Renal cortex interstitium (tissue), 11 donors: Measurements from ENCODE around the gene NOP9. TPM values are rescaled to one million over a fixed set of nuclear protein-coding genes. Genes with fewer than 3 reads are reported as not detected.

Experiments
- DNase-seq, 11 donors: peaks; one replicate each; pipeline ENCODE4 v3.0.0-alpha.2; 2013; ENCODE audit warnings: low read depth in 9 of 11, low spot score in 4 of 11; ENCODE audit errors: extremely low read depth in 1 of 11
- polyA plus RNA-seq, 3 donors: library from polyadenylated mRNA; unstranded; fragments of 120-200 nt; gene quantifications; one replicate each; pipeline ENCODE4 v1.2.1, GENCODE V29; 2013; ENCODE audit not compliant: insufficient read length in 3 of 3

The NOP9 gene
- polyA plus RNA-seq, 3 donors = 25.8 to 28.5 (median 26.7) TPM

DNA sequence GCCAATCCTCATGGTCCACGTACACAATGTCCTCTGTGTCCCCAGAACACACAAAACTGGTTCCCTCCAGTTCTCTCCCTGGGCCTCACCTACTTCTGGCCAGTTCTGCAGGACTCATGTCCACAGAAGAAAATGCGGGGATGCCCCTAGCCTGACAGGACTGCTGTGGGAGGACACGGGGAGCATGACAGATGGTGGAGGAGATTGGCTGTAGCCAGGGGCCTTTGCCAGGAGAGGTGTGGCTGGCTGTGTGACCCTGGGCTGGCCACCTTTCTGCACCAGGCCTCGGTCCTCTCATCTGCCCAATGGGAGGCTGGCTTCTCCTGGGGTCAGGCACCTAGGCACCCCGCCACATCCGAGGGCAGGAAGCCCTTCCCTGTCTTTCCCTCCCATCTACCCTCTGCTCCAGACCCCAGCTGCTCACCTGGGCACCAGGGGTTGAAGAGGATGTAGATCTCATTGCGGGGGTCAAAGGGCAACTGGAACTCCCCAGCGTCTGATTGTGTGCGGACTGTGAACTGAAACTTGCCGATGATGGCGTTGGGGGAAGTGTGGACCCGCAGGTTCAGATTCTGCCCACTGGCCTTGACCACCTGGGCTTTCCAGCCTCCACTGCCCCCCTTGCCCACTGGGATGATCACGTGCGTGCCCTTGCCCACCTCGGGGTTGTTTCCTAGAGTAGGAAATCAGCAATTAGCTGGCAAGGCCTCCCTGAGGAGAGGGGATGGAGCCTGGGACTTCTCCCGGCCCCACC, 39.4 kb upstream of the NOP9 start:
- DNase-seq = no peak

DNA sequence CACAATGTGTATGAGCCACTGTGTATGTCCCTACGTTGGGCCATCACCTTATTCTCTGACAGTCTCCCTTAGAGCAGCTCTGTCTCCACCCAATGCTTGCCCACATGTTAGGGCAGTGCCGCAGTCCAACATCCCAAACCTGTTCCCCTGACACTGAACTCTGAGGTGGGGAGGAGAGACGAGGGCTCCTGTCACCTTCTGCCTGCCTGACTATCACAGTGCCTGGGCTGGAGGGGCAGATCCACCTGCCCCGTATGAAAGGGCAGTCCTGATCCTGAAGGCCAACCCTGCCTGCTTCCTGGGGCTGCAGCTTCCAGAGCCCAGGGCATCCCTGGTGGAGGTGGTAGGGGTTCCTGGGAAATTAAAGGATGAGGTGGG, 38.9 kb upstream of the NOP9 start:
- DNase-seq = no peak

DNA sequence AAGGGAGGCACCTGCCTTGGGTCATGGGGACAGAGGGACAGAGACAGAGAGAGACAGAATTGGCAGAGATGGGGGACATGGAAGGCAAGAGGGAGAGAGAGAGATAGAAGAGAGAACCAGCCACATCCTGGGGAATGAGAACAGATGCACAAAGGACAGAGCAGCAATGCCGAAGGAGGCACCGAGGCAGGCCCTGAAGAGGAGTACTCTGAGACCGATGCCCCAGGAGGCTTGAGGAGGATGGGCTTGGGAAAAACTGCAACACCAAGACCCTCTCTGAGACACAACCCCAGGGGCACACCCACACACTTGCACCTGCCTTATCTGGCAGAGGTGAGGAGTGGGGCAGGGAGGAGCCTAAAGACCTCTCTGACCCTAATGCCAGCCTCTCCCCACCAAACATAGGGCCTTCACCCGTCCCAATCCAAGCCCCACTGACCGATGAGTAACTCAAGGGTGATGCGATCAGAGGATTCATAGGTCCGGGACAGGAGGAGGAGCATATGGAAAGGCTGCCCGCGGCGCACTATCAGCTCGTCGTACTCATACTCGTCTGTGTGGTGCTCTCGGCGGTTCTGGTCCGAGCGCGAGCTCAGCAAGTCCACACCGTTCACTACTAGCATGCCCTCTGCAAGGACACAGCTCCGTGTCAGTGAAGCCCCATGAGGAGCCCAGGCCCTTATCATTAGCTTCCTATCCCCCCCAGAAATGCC, 38.2 kb upstream of the NOP9 start:
- DNase-seq = no peak

DNA sequence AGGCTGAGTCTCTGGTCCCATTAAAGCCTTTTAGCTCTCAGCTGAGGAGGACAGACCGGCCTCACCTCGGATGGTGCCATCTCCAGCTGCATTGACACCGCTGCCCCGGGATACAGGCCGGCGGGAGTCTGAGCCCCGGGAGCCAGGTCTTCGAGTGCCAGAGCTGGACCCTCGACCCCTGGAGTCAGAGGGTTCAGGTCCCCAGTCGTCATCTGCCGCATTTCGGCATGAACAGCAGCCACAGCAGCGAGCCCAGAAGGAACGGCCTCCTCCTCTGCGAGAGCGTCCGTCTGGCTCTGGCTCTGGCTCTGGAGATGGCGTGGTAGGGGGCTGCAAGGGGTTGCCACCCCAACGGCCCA, 37.7 kb upstream of the NOP9 start:
- DNase-seq = no peak

DNA sequence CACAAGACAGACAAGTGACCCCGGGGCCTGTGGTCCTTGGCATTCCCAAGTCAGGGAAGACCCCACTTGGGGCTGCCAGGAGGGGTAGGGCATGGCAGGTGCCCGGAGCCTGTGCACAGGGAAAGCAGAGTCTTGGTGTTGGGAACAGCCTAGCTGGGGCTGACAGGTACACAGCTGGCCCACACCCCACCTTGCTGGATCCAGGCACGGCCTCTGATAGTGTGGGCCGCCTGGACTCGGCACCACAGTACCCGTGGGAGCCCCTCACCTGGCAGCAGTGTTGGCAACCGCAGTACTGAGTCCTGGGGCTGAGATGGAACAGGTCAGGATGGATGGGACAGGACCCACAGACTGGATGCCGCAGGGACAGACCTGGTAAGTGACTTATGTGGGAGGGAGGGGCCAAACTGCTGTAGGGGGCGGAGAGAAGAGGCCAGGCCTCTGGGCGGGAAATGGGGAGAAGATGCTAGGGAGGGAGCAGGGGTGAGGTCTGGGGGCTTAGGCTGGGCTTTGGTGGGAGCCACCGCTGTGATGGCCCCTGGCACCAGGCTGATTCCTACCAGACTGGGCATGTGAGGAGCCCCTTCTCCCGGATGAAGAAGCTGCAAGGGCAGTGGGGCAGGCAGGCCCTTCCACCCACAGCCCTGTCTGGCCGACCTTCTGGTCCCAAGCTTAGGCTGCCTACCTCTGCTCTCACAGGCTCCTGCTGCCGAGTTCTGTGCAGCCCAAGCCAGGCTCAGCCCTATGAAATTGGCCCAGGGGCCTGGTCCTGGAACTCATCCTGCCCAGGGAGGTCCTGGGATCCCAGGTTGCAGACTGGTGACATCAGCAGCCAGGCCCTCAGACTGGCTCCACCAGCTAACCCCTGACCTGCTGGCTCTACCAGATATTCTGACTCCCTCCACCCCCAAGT, 36.6 kb upstream of the NOP9 start, which contains the start of gene TGM1:
Gene TGM1 (minus strand): TSS at position 357 of the 913 bp plus-strand sequence. CDS start 825 bp downstream, outside the sequence.
- no peak for DNase-seq

DNA sequence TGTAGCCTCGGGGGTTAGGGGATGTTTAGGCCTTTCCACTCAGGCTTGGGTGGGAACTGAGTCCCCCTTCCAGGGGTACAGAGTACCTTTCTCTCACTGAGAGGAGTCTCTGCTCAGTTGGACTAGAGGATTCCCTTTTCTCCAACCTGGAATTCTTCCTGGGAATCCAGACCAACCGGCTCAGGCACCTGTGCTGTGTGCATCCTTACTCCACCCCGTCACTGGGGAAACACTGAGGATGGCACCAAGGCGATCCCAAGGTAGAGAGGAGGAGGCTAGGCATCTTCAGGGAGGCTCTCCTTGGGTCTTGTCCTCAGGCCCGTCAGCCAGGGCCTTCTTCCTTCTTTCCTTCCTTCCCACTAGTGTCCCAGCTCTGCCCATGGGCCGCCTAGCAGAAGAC, 35.8 kb upstream of the NOP9 start:
- DNase-seq = no peak

DNA sequence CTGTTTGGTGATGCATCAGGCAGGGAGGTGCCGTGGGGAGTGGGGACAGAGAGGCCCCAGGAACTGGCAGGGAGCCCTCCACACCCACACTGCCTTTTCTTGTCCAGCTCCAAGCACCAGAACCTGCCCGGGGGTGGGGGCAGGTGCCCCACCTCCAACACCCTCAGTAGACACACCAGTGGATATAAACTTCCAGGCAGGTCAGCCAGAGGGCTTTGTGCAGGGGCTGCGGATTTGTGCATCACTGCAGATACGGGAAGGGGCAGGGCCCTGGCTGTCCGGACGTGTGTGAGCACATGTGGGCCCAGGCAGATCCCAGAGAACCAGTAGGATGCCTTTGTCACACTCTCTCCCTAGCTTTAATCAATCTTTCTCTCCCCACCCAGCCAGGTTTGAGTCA, 35.4 kb upstream of the NOP9 start:
- DNase-seq = no peak

DNA sequence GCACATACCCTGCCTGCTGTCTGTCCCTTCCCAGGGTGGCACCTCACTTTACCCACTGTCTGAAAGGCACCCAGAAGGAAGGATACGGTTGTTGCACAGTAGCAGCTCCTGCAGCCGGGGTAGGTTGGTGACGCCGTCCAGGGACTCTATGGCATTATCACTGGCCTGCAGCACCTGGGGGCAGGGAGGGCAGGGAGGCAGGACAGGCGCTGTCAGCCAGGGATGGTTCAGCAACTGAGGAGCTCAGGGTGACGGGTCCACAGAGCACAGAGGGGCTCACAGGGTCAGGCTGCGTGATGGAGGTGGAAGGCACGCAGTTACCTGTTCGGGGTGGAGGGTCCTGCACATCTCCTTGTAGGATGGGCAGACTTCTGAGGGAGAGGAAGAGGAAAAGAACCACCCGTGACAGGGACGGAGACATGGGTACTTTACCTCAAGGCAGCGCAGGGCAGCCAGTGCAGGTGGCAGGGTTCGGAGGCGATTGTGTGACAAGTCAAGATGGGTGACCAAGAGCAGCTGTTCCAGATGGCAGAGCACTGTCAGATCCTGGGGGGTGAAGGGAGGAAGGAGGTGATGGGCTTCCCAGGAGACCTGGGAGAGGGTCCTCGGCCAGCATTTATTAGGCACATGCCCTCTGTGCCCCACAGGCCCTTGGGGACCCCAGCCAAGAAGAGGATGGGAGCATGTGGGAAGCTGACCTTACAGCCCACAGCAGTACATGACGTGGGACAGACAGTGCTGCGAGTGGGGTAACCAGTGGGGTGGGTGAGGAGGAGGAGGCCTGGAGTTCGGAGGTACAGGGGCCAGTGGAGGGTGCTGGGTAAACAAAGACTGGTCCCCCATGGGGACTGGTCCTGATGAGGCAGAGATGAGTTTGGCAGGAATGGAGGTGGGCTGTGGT, 33.1 kb upstream of the NOP9 start:
- DNase-seq = no peak

DNA sequence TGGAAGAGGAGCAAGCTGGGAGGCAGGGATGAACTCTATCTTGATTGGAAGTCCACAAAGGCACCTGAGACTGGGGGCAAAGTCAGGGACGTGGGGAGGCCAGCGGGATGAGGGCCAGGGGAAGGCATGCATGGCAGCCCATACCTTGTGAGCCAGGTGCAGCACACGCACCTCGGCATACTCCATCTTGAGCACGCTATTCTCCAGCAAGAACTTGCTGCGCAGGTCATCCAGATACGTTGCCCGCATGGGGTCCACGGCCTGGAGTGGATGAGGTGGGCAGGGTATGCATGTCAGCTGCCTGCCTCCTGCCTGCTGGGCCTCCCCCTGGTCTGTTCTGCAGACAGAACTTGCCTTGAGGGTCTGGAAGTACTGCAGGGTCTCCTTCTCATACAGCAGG, 32.1 kb upstream of the NOP9 start:
- no peak for DNase-seq

DNA sequence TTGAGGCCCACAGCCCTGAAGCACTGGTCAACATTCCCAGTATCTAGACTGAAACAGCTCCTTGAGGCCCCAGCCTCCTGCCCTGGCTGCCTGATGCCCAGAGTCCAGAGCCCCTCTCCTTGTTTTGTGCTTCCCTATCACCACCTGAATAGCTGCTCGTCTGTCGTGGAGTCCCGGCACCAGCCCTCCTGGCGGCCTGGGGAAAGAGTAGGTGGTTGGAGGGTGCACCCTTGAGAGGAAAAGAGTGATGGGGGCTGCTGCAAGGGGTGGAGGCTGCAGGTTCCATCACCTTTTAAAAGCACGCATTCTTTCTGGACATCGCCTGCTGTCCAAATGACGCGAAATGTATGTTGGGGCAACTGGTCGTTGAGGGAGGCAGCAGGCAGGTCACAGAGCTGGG, 31.4 kb upstream of the NOP9 start:
- no peak for DNase-seq

DNA sequence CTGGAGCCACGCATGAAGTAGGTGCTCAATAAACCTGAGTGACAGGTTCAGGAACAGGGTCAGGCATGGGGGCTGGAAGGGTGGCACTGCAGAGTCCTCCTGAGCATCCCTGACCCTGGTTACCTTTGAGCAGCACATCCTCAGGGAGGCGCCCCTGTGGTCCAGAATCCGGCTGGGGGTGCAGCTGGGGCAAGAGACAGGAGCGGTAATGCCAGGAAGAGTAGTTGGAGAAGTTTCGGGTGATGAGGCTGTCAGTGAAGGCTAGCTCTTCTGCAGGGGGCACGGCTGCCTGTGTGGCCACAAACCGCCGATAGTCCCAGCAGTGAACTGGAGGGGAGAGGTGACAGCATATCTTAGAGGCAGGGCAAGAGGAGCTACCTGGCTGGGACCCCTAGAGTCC, 30.3 kb upstream of the NOP9 start:
- DNase-seq = no peak

DNA sequence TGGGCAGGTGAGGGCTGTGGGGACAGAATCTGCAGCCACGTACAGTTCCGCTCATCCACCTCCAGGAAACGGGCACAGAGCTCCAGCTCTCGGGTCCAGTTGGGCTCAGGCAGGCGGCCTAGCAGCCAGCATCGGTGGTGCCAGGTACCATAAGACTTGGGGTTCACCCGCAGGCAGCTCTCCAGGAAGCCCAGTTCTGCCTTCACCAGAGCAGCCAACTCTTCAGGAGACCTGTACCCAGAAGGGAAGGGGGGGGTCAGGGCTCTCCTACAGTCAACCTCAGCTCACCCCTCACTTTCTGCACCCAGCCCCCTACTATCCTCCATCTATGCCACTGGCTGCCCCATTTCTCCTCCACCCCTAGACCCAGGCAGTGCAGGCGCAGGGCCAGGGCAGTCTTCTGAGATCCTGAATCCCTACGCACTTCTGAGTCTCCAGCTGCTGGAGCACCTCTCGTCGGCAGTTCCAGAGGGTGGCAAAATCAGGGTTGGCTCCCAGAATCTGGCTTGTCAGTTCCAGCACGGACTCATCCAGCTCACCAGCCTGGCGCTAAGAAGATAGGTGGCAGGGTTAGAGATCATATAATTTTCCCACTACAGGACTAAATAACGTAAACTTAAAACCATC, 29.6 kb upstream of the NOP9 start:
- DNase-seq = no peak

DNA sequence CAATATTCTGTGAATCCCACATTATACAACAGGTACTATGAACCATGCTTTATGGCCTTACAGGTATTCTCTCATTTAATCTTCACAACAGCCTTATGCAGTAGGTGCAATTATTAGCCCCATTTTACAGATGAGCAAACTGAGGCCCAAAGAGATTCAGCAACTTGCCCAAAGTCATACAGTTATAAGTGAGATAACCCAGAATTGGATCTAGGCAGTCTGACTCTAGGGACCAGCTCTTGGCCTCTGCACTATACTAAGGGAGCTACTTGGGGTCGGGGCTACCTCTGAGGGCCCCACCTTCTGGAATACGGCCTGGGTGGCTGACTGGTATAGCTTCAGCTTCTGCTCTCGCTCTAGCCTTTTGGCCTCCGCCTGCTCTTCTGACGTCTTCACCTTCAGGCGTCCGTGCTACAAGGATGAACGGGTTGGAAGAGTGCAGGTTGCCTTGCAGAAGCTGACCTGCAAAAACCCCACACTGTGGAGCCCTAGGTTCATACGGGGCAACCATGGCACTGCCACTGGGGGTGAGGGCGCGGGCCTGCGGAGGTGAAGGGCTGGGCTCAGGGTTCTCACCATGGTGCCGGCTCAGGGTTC, 29.0 kb upstream of the NOP9 start:
- DNase-seq = peak in 2 of 11 donors; percentile 5 to 11

DNA sequence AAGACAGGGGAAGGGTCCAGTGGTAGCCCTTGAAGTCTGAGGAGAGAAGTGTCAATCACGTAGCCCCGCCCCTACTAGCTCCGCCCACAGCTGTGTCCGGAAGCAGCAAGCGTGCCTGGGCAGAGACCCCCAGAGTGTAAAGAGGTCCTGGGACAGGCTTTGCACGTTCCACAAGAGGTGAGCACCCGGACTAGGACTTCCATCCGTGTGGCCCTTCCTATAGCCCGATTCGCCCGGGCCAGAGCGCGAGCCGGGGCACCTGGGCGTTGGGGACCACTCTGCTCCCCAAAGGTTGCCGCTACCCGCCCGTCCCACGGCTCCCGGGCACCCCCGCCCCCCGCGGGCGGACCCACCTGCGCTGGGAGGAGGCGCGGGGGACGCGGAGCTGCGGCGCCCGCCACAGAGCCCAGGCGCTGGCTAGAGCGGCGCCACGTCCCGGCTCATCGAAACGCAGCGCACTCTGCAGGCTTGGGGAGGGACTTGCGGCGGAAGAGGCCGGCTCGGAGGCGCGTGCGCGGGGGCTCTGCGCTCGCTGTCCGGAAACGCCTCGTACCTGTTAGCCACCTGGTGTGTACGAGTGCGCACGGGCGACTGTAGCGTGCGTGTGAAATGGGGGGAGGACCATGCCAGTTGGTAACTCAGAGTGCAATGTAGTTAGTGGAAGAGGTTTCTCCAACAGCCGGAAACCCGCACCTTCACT, 28.4 kb upstream of the NOP9 start, which contains the start of gene RABGGTA:
Gene RABGGTA (minus strand): TSS at position 464 of the 700 bp plus-strand sequence. CDS start 482 bp downstream, outside the sequence.
- peak; percentile 70 to 89 (median 86) for DNase-seq

DNA sequence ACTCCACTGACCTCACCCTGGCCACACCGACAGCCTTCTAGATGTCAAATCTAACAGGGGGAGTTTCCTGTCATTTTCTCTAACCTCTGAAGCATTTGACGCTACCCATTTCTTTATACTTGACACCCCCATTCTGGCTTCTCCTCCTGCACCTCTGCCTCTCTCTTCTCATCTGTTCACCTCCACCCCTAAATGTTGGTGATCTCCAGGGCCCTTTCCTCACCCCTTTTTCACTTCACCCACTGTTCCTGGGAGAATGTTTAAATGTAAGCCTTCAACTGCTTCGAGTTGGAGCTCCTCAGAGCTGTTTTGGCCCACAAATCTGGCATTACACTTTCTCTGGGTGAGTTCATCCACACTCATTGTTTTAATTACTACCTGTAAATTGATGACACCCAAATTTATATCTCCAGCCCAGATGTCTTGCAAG, 27.8 kb upstream of the NOP9 start:
- DNase-seq = no peak

DNA sequence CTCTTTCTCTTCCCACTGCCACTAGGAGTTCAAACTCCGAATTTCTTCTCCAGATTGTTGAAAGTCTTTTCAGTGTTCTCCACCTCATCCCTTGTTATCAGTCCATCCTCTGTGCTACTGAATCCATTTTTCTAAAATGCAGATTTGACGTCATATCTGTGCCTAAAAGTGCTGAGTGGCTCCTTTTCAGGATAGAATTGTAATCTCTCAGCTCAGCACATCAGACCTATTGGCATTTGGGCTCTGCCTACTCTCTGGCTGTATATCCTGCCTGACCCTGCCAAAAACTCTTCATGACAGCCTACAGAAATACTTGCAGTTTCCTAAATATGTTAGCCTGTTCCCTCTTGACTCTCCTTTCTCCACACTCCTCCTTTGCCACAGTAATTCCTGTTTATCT, 27.2 kb upstream of the NOP9 start:
- no peak for DNase-seq

DNA sequence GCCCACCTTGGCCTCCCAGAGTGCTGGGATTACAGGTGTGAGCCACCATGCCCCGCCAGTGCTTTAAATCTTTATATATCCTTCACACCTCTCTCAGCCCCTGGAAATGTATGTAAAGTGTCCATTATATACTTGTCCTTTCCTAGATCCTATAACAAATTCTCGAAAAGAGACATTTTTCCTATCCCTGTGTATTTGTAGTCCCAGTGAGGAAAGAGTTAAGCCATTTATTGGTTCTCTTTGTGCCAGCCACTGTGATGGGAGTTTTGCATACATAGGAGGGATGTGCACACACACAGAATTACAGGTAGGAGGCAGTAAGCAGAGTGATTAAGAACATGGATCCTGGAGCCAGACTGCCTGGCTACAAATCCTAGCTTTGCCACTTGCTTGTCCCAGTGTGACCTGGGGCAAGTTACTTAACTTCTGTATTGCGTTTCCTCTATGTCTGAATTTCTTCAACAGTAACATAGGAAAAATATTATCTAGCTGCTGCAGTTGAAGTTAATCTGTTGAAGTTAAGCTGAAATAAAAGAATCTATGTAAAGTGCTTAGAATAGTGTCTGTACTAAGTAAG, 26.1 kb upstream of the NOP9 start:
- no peak for DNase-seq
